ENCODE measurements around the gene MLLT1.

MLLT1 gene

GRCh38 chr19:6204866-6205723 is 74.7 kb downstream of the MLLT1 start:
- DNase-seq: no peak

DNA sequence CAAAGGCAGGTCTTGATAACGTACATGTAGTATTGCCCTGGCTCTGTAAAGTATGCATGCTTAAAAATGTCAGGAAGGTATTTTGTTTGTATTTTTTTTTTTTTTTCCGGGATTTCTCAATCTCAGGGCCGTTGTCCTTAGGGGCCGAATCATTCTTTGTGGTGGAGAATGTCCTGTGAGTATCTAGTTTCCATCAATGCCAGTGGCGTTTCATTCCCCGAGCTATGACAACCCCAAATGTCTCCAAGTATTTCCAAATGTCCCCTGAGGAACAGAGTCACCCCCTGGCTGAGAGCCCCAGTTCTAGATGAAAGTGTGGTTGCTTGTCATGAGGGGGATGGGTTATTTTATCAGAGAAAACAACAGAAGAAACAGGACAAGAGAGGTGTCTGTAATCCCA is 75.6 kb downstream of the MLLT1 start:
- no peak for DNase-seq

DNA sequence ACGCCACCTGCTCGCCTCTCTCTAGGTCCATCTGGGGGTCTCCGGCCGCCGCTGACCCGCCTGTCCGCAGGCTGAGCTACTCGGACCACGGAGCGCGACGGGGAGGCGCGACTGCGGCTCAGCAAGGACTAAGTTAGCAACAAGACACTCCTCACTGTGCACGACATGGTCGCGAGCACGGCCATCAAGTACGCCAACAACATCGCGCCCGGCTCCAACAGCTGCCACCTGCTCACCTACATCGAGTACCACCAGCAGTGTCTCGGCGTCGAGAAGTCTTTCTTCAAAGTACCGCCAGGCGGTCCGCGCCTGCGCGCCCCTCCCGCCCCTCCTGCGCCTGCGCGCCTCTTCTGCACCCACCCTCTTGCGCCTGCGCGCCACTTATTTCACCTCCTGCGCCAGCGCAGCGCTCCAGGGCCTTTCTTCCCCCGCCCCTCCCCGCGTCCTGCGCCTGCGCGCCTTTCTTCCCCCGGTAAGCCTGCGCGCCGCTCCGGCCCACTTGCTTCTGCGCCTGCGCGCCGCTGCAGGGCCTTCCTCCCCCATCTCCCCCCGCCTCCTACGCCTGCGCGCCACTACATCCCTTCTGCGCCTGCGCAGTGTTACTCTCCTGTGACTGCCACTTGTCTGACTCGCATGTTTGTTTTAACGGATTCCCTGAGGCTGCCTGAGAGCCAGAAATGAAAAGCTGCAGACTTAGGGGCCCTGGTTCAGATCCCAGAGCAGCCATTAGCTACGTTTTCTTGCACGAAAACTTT is 80.4 kb downstream of the MLLT1 start:
- DNase-seq: peak; percentile 99

DNA sequence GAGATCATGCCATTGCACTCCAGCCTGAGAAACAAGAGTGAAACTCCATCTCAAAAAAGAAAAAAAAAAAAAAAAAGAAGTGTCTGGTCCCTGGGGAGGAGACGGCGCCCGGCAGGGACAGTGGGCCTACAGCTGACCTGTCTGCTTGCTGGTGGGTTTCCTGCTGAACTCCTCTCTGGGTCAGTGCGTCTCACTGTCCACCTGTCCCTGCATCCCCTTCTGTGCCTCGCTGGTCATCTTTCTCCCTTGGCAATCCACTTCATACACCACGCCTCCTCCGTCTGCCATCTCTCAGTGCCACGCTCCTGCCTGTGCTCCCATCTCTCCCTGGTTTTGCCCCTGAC is 80.9 kb downstream of the MLLT1 start:
- peak; percentile 19 for DNase-seq

DNA sequence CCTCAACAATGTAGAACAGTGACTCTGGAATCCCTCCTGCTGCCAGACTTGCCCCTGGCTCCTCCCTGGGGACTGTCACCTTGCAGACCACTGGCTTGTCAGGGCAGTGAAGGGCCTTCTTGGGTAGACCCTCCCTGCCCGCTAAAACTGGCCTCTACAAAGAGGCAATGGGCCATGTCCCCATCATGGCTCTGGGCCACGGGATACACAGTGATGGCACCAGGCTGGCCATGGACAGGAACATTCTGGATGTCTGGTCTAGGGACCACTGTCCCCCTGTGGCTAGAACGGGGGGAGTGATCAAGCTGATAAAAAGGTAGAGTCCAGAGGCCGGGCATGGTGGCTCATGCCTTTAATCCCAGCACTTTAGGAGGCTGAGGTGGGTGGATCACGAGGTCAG is 83.4 kb downstream of the MLLT1 start:
- no peak for DNase-seq

- no peak for DNase-seq
These were observed 91.0 kb downstream of the MLLT1 start for GRCh38 chr19:6188811-6189210.

DNA sequence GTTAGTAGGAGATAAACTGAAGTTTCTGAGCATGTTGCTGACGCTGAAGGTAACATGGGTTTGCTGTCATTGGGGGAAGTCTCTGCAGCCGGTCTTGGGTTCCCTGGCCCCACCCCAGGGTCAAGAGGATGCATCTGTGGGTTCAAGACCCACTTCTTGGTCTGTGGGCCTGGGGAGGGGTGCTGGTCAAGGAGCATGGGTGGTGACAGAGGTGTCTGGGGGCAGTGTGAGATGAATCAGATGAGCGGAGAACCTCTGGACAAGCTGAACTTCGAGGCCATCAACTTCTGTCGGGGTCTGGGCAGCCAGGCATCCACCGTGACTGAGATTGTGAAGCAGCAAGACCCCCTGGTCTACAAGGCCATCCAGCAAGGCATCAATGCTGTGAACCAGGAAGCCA is 92.4 kb downstream of the MLLT1 start:
- no peak for DNase-seq

DNA sequence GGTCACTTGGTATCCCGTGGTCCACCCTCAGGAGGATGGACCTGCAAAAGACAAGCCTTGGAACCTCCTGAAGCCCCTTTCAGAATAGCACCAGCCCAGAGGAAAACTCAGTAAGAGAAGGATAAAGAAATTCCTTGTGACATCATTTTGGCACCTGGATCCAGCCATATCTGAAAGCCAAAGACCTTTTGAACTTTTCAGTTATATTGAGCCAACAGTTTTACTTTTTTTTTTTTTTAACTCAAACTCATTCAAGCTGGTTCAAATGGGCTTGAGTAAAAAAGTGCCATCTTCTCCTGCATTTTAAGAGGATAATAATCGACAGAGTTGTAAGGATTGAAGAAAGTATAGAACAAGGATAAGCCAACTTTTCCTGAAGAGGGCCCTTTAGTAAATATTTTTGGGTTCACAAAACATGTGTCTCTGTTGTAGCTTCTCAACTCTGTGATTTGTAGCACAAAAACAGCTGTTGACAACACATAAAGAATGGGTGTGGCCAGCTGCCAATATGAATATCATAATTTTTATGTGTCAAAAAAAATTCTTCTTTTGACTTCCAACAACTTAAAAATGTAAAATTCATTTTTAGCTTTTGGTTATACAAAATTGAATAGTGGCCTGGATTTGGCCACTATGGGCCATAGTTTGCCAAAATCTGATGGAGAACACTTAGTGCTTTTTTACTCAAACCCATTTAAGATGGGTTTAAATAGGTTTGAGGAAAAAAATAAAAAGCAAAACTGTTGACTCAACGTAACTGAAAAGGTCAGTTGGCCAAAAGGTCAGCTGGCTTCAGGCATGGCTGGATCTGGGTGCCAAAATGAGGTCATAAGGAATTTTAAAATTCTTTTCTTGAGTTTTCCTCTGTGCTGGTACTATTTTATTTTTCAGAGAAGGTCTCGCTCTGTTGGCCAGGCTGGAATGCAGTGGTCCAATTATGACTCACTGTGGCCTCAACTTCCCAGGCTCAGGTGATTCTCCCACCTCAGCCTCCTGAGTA is 93.6 kb downstream of the MLLT1 start:
- DNase-seq: no peak

GRCh38 chr19:6185093-6185834 is 94.5 kb downstream of the MLLT1 start:
- DNase-seq: no peak

DNA sequence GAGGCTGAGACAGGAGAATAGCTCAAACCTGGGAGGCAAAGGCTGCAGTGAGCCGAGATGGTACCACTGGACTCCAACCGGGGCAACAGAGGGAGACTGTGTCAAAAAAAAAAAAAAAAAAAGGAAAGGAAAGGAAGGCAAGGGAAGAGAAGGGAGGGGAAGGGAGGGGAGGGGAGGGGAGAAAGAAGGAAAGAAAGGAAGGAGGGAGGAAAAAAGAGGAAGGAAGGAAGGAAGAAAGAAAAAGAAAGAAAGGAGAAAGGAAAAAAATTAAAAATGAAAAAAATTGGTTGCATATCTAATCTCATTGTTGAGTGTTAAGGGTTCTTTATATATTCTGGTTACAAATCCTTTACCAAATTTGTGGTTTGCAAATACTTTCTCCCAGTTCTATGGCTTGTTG is 98.7 kb downstream of the MLLT1 start:
- no peak for DNase-seq

DNA sequence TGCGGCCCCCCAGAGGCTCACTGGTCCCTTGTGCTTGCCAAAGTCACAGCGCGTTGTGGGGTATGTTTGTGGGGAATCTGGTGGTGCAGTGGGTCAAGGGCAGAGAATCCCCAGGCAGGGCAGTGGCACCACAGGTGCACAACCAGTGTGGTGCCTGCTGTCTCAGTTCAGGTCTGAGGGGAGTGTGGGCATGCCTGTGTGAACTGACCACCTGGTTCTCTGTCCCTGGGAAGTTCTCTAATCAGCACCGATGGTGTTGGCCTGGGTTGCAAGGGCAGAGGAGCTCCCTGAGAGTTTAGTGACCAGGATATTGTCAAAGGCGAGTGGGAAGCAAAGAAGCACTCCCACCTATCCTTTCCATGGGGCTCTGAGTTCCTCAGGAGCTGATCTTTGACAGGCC is 106.6 kb downstream of the MLLT1 start:
- DNase-seq: no peak

GRCh38 chr19:6172074-6172863 is 107.5 kb downstream of the MLLT1 start:
- DNase-seq: no peak

DNA sequence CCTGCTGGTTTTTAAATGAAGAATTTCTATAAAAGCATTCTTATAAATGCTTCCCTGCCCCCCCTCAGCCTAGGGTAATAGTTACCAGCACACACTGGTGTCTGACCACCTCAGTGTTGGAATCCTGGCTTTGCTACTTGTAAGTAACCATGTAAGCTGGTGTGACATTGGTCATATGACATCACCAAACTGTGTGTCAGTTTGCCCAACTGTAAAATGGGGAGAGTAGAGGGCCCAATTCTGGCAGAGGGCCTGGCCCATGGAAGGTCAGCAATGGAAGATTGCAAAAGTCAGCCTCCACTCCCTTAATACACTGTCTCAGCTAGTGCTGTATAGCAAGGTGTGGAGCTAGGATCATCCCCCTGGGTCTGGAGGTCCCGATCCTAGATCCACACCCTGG is 112.7 kb downstream of the MLLT1 start:
- DNase-seq: no peak

GRCh38 chr19:6164906-6165531 is 114.8 kb downstream of the MLLT1 start:
- DNase-seq: no peak

- peak; percentile 88 for DNase-seq
These were observed 118.4 kb downstream of the MLLT1 start for GRCh38 chr19:6161271-6161850.
